ENCODE data around the gene RGMB. TPM values are rescaled to one million over a fixed set of nuclear protein-coding genes. Genes with fewer than 3 reads are reported as not detected.

Gene RGMB
- polyA plus RNA-seq, 1 donor from 2014 or later = 58.4 TPM

DNA sequence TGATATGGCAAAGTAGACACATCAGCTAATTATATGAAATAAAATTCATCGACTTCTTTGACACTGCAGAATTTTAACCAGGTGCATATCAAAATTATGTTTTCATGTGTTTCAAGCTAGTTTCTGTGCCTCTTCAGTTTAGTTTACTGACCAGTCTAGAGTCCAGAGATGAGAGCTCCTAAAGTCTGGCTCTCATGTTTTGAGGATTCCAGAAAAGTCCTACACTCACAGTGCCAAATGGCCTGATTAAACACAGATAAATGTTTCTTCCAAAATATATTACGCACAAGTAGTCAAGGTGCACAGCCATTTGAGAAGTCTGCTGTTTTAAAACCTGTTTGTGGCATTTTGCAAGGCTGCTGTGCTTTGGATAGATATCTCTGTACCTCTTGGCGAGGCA is 15.6 kb downstream of the RGMB start:
- Histone ChIP-seq H2AFZ (ENCODE audit: low read depth, low read length) (no peak overlapping the region), H3K27me3 (ENCODE audit: insufficient read depth, low read depth, low read length) (no peaks in the 10 kb centered on the region), H3K9me2 (ENCODE audit: insufficient read depth, low read length) (no peaks in the 10 kb centered on the region), H3K9ac (ENCODE audit: low read length) (no peak overlapping the region), H4K20me1 (ENCODE audit: insufficient read depth) (no peaks in the 10 kb centered on the region), H3K9me3 (ENCODE audit: low read length) (no peaks in the 10 kb centered on the region), H3K36me3 (ENCODE audit: insufficient read depth, low read length) (peaks cover 15% of the 10 kb centered on the region), H3K4me3 (ENCODE audit: low read length) (no peak overlapping the region), H3K27ac (ENCODE audit: low read length) (no peak overlapping the region), H3K79me2 (replicated peaks; ENCODE audit: insufficient read depth, low read length) (peaks cover 71% of the 10 kb centered on the region), H3K4me2 (ENCODE audit: low read length) (no peak overlapping the region), H3F3A (ENCODE audit: insufficient read depth, low read length, poor library complexity, severe bottlenecking) (no peaks in the 10 kb centered on the region)
- TF ChIP-seq RAD21 (conservative IDR thresholded peaks at IDR 0.05) = no peak
- TF ChIP-seq, protein P1, sequence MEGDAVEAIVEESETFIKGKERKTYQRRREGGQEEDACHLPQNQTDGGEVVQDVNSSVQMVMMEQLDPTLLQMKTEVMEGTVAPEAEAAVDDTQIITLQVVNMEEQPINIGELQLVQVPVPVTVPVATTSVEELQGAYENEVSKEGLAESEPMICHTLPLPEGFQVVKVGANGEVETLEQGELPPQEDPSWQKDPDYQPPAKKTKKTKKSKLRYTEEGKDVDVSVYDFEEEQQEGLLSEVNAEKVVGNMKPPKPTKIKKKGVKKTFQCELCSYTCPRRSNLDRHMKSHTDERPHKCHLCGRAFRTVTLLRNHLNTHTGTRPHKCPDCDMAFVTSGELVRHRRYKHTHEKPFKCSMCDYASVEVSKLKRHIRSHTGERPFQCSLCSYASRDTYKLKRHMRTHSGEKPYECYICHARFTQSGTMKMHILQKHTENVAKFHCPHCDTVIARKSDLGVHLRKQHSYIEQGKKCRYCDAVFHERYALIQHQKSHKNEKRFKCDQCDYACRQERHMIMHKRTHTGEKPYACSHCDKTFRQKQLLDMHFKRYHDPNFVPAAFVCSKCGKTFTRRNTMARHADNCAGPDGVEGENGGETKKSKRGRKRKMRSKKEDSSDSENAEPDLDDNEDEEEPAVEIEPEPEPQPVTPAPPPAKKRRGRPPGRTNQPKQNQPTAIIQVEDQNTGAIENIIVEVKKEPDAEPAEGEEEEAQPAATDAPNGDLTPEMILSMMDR (IDR thresholded peaks at IDR 0.05; ENCODE audit: poor library complexity, severe bottlenecking) = no peak
- no peak for TF ChIP-seq SMC3 (conservative IDR thresholded peaks at IDR 0.05; ENCODE audit: poor library complexity)
- no peak for TF ChIP-seq TAF1 (IDR thresholded peaks at IDR 0.05; ENCODE audit: low read depth)
- no peak for TF ChIP-seq POLR2AphosphoS5 (IDR thresholded peaks at IDR 0.05)
- TF ChIP-seq MXI1 (conservative IDR thresholded peaks at IDR 0.05; ENCODE audit: poor library complexity, severe bottlenecking) = no peak
- TF ChIP-seq, protein P2, sequence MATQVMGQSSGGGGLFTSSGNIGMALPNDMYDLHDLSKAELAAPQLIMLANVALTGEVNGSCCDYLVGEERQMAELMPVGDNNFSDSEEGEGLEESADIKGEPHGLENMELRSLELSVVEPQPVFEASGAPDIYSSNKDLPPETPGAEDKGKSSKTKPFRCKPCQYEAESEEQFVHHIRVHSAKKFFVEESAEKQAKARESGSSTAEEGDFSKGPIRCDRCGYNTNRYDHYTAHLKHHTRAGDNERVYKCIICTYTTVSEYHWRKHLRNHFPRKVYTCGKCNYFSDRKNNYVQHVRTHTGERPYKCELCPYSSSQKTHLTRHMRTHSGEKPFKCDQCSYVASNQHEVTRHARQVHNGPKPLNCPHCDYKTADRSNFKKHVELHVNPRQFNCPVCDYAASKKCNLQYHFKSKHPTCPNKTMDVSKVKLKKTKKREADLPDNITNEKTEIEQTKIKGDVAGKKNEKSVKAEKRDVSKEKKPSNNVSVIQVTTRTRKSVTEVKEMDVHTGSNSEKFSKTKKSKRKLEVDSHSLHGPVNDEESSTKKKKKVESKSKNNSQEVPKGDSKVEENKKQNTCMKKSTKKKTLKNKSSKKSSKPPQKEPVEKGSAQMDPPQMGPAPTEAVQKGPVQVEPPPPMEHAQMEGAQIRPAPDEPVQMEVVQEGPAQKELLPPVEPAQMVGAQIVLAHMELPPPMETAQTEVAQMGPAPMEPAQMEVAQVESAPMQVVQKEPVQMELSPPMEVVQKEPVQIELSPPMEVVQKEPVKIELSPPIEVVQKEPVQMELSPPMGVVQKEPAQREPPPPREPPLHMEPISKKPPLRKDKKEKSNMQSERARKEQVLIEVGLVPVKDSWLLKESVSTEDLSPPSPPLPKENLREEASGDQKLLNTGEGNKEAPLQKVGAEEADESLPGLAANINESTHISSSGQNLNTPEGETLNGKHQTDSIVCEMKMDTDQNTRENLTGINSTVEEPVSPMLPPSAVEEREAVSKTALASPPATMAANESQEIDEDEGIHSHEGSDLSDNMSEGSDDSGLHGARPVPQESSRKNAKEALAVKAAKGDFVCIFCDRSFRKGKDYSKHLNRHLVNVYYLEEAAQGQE (IDR thresholded peaks at IDR 0.05; ENCODE audit: borderline replicate concordance) = no peak
- no peak for TF ChIP-seq EZH2 (IDR thresholded peaks at IDR 0.05; ENCODE audit: borderline replicate concordance, insufficient read depth, low read length, poor library complexity, severe bottlenecking)
- TF ChIP-seq EP300 (conservative IDR thresholded peaks at IDR 0.05; ENCODE audit: poor library complexity, severe bottlenecking) = no peak

DNA sequence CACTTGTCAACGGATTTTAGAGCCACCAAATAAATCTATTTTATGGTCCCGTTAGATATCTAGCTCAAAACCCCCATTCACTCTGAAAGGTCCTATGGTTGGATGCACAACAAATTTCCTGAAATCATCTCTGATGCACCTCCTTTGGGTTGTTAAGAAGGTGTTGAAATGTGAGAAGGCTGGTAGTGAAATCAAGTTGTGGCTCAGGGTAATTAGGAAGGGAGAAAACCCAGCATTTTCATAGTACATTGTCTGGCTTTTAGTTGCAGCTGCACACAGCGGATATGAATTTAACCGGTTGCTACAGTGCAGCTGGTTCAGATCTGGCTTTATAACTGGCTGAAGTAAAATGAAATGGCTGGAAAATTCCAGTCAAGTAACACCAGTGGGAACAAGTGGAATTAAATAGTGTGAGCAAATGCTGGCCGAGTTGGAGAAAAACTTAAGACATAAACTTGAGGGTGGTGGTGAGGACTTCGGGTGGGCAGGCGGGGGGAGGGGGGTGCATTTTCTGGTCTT is 17.6 kb downstream of the RGMB start:
- peaks cover 63% of the 10 kb centered on the region for H3K79me2 ChIP-seq (replicated peaks; ENCODE audit: insufficient read depth, low read length)
- no peak overlapping the region for H3K4me3 ChIP-seq (ENCODE audit: low read length)
- TF ChIP-seq, protein P1 (IDR thresholded peaks at IDR 0.05; ENCODE audit: poor library complexity, severe bottlenecking) = no peak
- TF ChIP-seq EP300 (conservative IDR thresholded peaks at IDR 0.05; ENCODE audit: poor library complexity, severe bottlenecking) = no peak
- TF ChIP-seq, protein P2 (IDR thresholded peaks at IDR 0.05; ENCODE audit: borderline replicate concordance) = no peak
- no peak for TF ChIP-seq RAD21 (conservative IDR thresholded peaks at IDR 0.05)
- TF ChIP-seq SMC3 (conservative IDR thresholded peaks at IDR 0.05; ENCODE audit: poor library complexity) = no peak
- TF ChIP-seq EZH2 (IDR thresholded peaks at IDR 0.05; ENCODE audit: borderline replicate concordance, insufficient read depth, low read length, poor library complexity, severe bottlenecking) = no peak
- TF ChIP-seq POLR2AphosphoS5 (IDR thresholded peaks at IDR 0.05) = no peak
- no peak for TF ChIP-seq TAF1 (IDR thresholded peaks at IDR 0.05; ENCODE audit: low read depth)
- no peak for TF ChIP-seq MXI1 (conservative IDR thresholded peaks at IDR 0.05; ENCODE audit: poor library complexity, severe bottlenecking)
- no peak overlapping the region for H3K4me2 ChIP-seq (ENCODE audit: low read length)
- H3K9ac ChIP-seq (ENCODE audit: low read length) = no peak overlapping the region
- H3F3A ChIP-seq (ENCODE audit: insufficient read depth, low read length, poor library complexity, severe bottlenecking) = no peaks in the 10 kb centered on the region
- H3K36me3 ChIP-seq (ENCODE audit: insufficient read depth, low read length) = peaks cover 19% of the 10 kb centered on the region
- H3K27me3 ChIP-seq (ENCODE audit: insufficient read depth, low read depth, low read length) = no peaks in the 10 kb centered on the region
- no peaks in the 10 kb centered on the region for H3K9me2 ChIP-seq (ENCODE audit: insufficient read depth, low read length)
- H2AFZ ChIP-seq (ENCODE audit: low read depth, low read length) = no peak overlapping the region
- H4K20me1 ChIP-seq (ENCODE audit: insufficient read depth) = no peaks in the 10 kb centered on the region
- no peaks in the 10 kb centered on the region for H3K9me3 ChIP-seq (ENCODE audit: low read length)
- H3K27ac ChIP-seq (ENCODE audit: low read length) = no peak overlapping the region
